LNCAP (cell line): Measurements from ENCODE around the gene HSPA12A.

ENCODE experiments used
- TF ChIP-seq, protein P1 (sequence below): fragments of 450-650 bp; IDR thresholded peaks from 2 replicates; pipeline ENCODE4 v1.5.1; 2017; ENCODE audit warnings: mild to moderate bottlenecking

Gene HSPA12A

GRCh38 chr10:116718058-116718457 lies 24.3 kb downstream of the HSPA12A start:
- TF ChIP-seq, protein P1, sequence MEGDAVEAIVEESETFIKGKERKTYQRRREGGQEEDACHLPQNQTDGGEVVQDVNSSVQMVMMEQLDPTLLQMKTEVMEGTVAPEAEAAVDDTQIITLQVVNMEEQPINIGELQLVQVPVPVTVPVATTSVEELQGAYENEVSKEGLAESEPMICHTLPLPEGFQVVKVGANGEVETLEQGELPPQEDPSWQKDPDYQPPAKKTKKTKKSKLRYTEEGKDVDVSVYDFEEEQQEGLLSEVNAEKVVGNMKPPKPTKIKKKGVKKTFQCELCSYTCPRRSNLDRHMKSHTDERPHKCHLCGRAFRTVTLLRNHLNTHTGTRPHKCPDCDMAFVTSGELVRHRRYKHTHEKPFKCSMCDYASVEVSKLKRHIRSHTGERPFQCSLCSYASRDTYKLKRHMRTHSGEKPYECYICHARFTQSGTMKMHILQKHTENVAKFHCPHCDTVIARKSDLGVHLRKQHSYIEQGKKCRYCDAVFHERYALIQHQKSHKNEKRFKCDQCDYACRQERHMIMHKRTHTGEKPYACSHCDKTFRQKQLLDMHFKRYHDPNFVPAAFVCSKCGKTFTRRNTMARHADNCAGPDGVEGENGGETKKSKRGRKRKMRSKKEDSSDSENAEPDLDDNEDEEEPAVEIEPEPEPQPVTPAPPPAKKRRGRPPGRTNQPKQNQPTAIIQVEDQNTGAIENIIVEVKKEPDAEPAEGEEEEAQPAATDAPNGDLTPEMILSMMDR: no peak

GRCh38 chr10:116716381-116716780 lies 26.0 kb downstream of the HSPA12A start:
- TF ChIP-seq, protein P1: no peak

GRCh38 chr10:116715839-116716377 lies 26.5 kb downstream of the HSPA12A start:
- TF ChIP-seq, protein P1: no peak

GRCh38 chr10:116715341-116715740 lies 27.0 kb downstream of the HSPA12A start:
- TF ChIP-seq, protein P1: no peak

DNA sequence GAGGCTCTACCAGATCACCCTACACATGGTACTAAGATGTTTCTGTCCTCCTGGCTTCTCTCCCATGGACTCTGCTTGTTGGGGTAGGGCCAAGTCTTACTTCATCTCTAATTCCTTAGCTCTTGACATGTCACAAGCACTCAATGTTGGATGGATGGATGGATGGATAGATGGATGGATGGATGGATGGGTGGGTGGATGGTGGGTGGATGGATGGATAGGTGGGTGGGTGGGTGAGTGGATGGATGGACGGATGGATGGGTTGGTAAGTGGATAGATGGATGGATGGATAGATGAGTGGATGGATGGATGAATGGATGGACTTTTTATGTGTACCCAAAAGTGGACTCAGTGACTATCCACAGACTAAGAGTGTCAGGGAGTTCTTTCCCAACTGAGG lies 28.5 kb downstream of the HSPA12A start:
- TF ChIP-seq, protein P1: no peak

- TF ChIP-seq, protein P1: no peak
Measured at GRCh38 chr10:116712989-116713543, 29.3 kb downstream of the HSPA12A start.

DNA sequence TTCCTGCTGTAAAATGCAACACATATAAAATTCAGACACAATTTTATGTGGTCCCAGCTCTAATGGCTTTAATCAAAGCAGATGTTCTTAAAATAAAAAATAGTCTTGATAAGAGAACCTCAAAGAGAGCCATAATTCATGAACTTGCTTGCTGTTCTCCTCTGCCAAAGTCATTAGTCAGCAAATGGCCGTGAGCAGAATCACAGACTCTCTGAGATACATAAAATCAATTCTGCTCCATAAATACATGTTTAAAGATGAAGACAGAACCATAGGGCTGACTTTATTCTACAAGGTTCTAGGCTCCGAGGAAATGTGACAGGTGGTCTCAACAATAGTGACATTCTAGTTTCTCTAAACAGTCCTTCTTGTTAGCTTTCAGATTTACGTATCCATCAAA lies 29.8 kb downstream of the HSPA12A start:
- TF ChIP-seq, protein P1: no peak

- TF ChIP-seq, protein P1: no peak
Measured at GRCh38 chr10:116710076-116710475, 32.3 kb downstream of the HSPA12A start.
